MCF 10A (cell line): Measurements from ENCODE around the gene ZNF536. TPM values are rescaled to one million over a fixed set of nuclear protein-coding genes. Genes with fewer than 3 reads are reported as not detected.

Experiments used
- BruUV-seq: library from RNA; stranded (reverse); fragments of 400-500 nt; replicated peaks from 2 replicates; lab custom pipeline; 2021; lab: Mats Ljungman, UMichigan
- CTCF ChIA-PET: fragments of 300-600 bp; sonication (Branson Sonifier 250); formaldehyde crosslinking; extraction: SDS; loops from one replicate; lab custom pipeline; 2021; ENCODE audit warnings: antibody characterized with exemption, inconsistent platforms; lab: Yijun Ruan, JAX
- POLR2A ChIA-PET: fragments of 300-600, 350-650 bp; sonication (Branson Sonifier 250); formaldehyde crosslinking; extraction: SDS; loops from one replicate; lab custom pipeline; 2020; ENCODE audit warnings: antibody characterized with exemption, inconsistent platforms; lab: Yijun Ruan, JAX
- DNase-seq: peaks from one replicate; pipeline ENCODE4 v3.0.0-alpha.2; 2018; ENCODE audit not compliant: unreplicated experiment
- H3K27ac Mint-ChIP-seq: one replicate; pipeline ENCODE4 v1.8.0; 2022; ENCODE audit warnings: mild to moderate bottlenecking, low read depth, mixed read lengths; ENCODE audit not compliant: unreplicated experiment
- H3K27me3 Mint-ChIP-seq: one replicate; pipeline ENCODE4 v1.8.0; 2022; ENCODE audit warnings: mixed read lengths; ENCODE audit not compliant: insufficient read depth, unreplicated experiment
- H3K36me3 Mint-ChIP-seq: one replicate; pipeline ENCODE4 v1.8.0; 2022; ENCODE audit warnings: mild to moderate bottlenecking, moderate library complexity, mixed read lengths; ENCODE audit not compliant: insufficient read depth, unreplicated experiment
- H3K4me1 Mint-ChIP-seq: one replicate; pipeline ENCODE4 v1.8.0; 2022; ENCODE audit warnings: mixed read lengths; ENCODE audit not compliant: insufficient read depth, unreplicated experiment
- H3K4me3 Mint-ChIP-seq: one replicate; pipeline ENCODE4 v1.8.0; 2022; ENCODE audit warnings: mild to moderate bottlenecking, moderate library complexity, mixed read lengths; ENCODE audit not compliant: unreplicated experiment
- H3K9me3 Mint-ChIP-seq: one replicate; pipeline ENCODE4 v1.8.0; 2022; ENCODE audit warnings: mixed read lengths; ENCODE audit not compliant: unreplicated experiment
- intact Hi-C: fragments of 100-400 bp; cut with micrococcal nuclease; formaldehyde crosslinking; loops from 2 replicates; pipeline ENCODE4 v1.14.1; 2022
- total RNA-seq: library from RNA; stranded (reverse); gene quantifications from 2 replicates; pipeline ENCODE4 v1.2.3, GENCODE V29; 2022
- TF ChIP-seq, protein P1 (sequence below): fragments of 200-600 bp; IDR thresholded peaks from one replicate; pipeline ENCODE4 v1.8.0; 2022; ENCODE audit warnings: antibody characterized with exemption, mild to moderate bottlenecking; ENCODE audit not compliant: unreplicated experiment

ZNF536 gene
- total RNA-seq, 1 experiment from 2014 or later: not detected

DNA sequence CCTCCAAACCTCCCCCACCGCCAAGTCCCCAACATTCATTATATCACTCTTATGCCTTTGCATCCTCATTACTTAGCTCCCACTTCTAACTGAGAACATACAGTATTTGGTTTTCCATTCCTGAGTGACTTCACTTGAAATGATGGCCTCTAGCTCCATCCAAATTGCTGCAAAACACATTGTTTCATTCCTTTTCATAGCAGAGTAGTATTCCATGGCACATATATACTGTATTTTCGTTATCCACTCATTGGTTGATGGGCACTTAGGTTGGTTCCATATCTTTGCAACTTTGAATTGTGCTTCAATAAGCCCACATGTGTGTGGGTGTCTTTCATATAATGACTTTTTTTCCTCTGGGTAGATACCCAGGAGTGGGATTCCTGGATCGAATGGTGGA lies 233.1 kb downstream of the ZNF536 start:
- BruUV-seq: no TSS peak
- ChIA-PET CTCF (interaction anchor here (0.6 kb wide), 1 partner anchor 61 kb away, joined by 4 read pairs; no protein-coding TSS in a partner anchor), POLR2A (no interaction called here)
- H3K9me3 Mint-ChIP-seq: peaks cover 23% of the 10 kb centered on the region
- no peaks in the 10 kb centered on the region for H3K4me1 Mint-ChIP-seq
- H3K4me3 Mint-ChIP-seq: no peak overlapping the region
- no peaks in the 10 kb centered on the region for H3K27me3 Mint-ChIP-seq
- no peak overlapping the region for H3K27ac Mint-ChIP-seq
- H3K36me3 Mint-ChIP-seq: no peaks in the 10 kb centered on the region
- intact Hi-C loops: no loop called here
- DNase-seq: no peak
- TF ChIP-seq, protein P1, sequence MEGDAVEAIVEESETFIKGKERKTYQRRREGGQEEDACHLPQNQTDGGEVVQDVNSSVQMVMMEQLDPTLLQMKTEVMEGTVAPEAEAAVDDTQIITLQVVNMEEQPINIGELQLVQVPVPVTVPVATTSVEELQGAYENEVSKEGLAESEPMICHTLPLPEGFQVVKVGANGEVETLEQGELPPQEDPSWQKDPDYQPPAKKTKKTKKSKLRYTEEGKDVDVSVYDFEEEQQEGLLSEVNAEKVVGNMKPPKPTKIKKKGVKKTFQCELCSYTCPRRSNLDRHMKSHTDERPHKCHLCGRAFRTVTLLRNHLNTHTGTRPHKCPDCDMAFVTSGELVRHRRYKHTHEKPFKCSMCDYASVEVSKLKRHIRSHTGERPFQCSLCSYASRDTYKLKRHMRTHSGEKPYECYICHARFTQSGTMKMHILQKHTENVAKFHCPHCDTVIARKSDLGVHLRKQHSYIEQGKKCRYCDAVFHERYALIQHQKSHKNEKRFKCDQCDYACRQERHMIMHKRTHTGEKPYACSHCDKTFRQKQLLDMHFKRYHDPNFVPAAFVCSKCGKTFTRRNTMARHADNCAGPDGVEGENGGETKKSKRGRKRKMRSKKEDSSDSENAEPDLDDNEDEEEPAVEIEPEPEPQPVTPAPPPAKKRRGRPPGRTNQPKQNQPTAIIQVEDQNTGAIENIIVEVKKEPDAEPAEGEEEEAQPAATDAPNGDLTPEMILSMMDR: no peak

DNA sequence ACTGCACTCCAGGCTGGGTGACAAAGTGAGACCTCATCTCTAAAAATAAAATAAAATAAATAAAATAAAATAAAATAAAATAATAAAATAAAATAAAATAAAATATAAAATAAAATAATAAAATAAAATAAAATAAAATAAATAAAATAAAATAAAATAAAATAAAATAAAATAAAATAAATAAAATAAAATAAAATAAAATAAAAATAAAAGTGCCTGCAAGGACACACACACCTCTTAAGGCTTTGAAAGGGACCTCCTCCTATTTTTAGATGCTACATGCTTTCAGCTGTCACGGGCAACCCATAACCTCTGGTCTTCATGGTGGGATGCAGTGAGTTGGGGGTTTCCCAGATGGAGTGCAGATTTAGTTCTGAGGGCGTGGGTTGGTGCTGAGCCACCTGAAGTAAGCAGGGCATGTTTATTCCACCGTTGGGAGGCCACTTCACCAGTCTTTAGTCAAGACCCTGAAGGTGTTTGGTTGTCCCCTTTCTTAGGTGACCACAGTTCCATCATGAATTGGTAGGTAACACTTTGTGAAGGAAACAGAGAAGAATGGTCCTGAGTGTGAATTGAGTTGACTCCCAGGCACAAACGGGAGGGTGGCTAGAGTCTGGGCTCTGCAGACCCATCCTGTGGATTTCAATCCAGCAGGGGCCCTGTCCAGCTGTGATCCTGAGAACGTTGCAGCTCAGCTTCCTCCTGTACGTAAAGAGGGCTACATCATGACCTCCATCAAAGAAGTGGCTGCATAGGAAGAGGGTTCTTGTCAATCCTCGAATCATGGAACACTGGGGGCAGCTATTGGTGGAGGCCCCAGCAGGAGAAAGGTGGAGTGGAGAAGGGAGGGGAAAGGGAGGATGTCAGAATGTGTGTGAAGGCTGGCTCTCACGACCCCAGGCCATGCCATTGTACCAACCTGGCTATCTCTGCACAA lies 234.2 kb downstream of the ZNF536 start:
- H3K4me3 Mint-ChIP-seq: no peak overlapping the region

More for the DNA sequence above, 234.2 kb downstream of the ZNF536 start:
- TF ChIP-seq, protein P1: no peak
- no TSS peak for BruUV-seq
- H3K27me3 Mint-ChIP-seq: no peaks in the 10 kb centered on the region
- ChIA-PET POLR2A (no interaction called here), CTCF (interaction anchor here (0.6 kb wide), 1 partner anchor 60 kb away, joined by 4 read pairs; no protein-coding TSS in a partner anchor)
- intact Hi-C loops: no loop called here
- H3K27ac Mint-ChIP-seq: no peak overlapping the region
- H3K4me1 Mint-ChIP-seq: no peaks in the 10 kb centered on the region
- DNase-seq: no peak
- H3K9me3 Mint-ChIP-seq: peaks cover 31% of the 10 kb centered on the region
- H3K36me3 Mint-ChIP-seq: no peaks in the 10 kb centered on the region
